22Rv1 (cell line): ENCODE results near the gene LPAR1.

ENCODE experiments used
- H3K27ac ChIP-seq: fragments of 450-650 bp; 2 replicates; pipeline ENCODE4 v1.5.1; 2017
- ZFX ChIP-seq: fragments of 450-650 bp; IDR thresholded peaks from 2 replicates; pipeline ENCODE4 v1.6.1; 2017; ENCODE audit warnings: antibody characterized with exemption, borderline replicate concordance
- TF ChIP-seq, protein P1 (sequence below): fragments of 450-650 bp; IDR thresholded peaks from 2 replicates; pipeline ENCODE4 v1.5.1; 2017; ENCODE audit warnings: mild to moderate bottlenecking

LPAR1 gene

GRCh38 chr9:111068771-111069170, 30.5 kb upstream of the LPAR1 start:
- no peak overlapping the region for H3K27ac ChIP-seq
- TF ChIP-seq, protein P1, sequence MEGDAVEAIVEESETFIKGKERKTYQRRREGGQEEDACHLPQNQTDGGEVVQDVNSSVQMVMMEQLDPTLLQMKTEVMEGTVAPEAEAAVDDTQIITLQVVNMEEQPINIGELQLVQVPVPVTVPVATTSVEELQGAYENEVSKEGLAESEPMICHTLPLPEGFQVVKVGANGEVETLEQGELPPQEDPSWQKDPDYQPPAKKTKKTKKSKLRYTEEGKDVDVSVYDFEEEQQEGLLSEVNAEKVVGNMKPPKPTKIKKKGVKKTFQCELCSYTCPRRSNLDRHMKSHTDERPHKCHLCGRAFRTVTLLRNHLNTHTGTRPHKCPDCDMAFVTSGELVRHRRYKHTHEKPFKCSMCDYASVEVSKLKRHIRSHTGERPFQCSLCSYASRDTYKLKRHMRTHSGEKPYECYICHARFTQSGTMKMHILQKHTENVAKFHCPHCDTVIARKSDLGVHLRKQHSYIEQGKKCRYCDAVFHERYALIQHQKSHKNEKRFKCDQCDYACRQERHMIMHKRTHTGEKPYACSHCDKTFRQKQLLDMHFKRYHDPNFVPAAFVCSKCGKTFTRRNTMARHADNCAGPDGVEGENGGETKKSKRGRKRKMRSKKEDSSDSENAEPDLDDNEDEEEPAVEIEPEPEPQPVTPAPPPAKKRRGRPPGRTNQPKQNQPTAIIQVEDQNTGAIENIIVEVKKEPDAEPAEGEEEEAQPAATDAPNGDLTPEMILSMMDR, result no peak
- TF ChIP-seq ZFX, result no peak

DNA sequence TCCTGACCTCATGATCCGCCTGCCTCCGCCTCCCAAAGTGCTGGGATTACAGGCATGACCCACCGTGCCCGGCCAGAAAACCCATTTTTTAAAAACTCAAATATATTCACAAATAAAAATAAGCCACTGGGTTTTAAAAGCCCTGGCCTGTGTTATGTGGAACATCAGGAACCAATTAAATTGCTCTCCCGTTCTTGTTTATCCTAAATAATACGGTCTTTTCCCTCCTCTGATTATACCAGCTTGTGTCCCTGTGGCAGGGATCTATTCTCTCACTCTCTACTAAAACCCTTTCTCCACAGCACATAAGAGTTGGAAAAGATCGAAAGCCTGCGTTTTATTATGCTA, 30.1 kb upstream of the LPAR1 start:
- TF ChIP-seq, protein P1, result no peak
- TF ChIP-seq ZFX, result no peak
- no peak overlapping the region for H3K27ac ChIP-seq

DNA sequence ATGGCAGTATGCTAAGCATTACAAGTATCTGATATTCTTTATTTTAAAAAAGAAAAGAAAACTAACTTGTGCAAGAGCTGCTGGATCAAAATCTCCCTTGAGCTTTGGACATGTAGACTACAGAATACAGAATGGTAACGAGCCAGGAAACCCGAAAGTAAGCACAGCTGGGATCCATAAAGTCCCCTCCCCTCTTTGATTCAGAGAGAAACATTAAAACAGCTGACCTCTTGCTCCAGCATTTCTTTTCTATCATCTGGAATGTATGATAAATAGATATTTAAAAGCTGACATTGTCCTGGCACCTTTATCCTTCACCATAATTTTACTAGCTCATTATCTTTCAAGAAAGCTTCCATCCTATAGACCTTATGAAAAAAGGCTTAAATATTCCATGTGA, 28.2 kb upstream of the LPAR1 start:
- TF ChIP-seq ZFX, result no peak
- no peak overlapping the region for H3K27ac ChIP-seq

DNA sequence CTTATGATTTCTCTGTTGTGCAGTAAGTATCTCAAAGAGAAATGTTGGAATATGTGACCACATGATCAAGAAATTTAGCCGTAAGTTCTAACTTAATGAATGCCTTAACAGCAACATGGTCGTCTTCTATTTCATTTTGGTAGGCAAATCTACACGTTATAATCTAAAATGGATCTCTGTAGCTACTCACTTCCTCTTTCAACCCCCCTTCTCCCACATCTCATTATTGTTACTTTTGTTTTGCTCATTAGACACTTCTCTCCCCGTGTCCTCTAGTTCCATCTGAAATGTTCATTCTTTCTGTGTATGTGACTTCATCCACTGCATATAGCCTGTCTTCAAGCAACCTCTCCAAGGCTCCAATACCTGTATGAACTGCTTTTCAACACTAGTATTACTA, 27.1 kb upstream of the LPAR1 start:
- no peak overlapping the region for H3K27ac ChIP-seq
- TF ChIP-seq, protein P1, result no peak
- no peak for TF ChIP-seq ZFX

- TF ChIP-seq, protein P1, result no peak
- no peak for TF ChIP-seq ZFX
- H3K27ac ChIP-seq, result no peak overlapping the region
Observed at GRCh38 chr9:111064160-111064837, 26.0 kb upstream of the LPAR1 start.

DNA sequence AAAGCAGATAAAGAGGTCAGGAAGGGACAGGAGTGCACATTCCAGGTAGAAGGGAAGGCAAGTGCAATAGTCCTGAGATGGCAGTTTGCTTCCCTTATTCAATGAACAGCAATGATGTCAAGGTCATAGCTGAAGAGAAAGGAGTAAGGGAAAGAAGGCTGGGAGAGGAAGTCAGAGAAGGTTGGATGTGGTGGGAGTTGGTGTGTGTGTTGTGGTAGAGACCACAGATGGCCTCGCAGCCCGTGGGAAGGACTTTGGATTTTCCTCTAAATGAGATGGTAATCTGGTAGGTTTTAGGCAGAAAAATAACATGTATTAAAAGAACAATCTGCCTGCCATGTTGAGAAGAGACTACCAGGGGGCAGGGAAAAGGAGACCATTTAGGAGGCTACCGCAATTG, 25.1 kb upstream of the LPAR1 start:
- no peak overlapping the region for H3K27ac ChIP-seq
- TF ChIP-seq, protein P1, result no peak

GRCh38 chr9:111058166-111058565, 19.9 kb upstream of the LPAR1 start:
- TF ChIP-seq ZFX, result no peak
- TF ChIP-seq, protein P1, result no peak
- no peak overlapping the region for H3K27ac ChIP-seq

DNA sequence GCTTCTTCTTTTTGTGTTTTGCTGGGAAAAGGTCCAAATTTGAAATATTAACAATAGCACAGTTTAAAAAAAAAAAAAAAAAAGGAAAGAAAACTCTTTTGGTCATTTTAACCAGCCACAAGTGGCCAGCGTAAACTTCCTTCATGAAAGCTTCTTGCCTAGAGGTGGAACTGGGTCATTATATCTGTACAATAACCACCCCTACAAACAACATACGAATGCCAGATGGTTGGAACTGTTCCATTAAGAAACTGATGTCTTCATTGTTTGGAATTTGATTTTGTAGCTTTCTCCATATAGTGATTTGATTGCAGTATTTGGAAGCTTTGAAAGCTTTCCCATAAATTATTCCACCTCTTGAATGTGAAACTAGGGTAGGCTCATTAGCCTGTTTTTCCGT, 18.3 kb upstream of the LPAR1 start:
- no peak overlapping the region for H3K27ac ChIP-seq
- TF ChIP-seq ZFX, result no peak
- TF ChIP-seq, protein P1, result no peak
